ENCODE measurements around the gene TTC28. TPM values are rescaled to one million over a fixed set of nuclear protein-coding genes. Genes with fewer than 3 reads are reported as not detected.

The TTC28 gene
- total RNA-seq, 2 donors from 2014 or later: 0.40 to 1.9 TPM

- Mint-ChIP-seq H3K4me1 (peaks cover 2% of the 10 kb centered on the region), H3K4me3 (no peak overlapping the region), H3K27me3 (peaks cover 33% of the 10 kb centered on the region), H3K36me3 (ENCODE audit: low read depth) (no peaks in the 10 kb centered on the region), H3K27ac (no peak overlapping the region)
- H3K9me3 ChIP-seq (ENCODE audit: control insufficient read depth, low read length, poor library complexity, severe bottlenecking): no peaks in the 10 kb centered on the region
- ATAC-seq (no peak), DNase-seq (no peak)
These were observed 626.8 kb downstream of the TTC28 start for GRCh38 chr22:28052825-28053269.

GRCh38 chr22:28051787-28052356 is 627.8 kb downstream of the TTC28 start:
- Mint-ChIP-seq H3K4me3 (no peak overlapping the region), H3K27me3 (peaks cover 39% of the 10 kb centered on the region), H3K27ac (no peak overlapping the region), H3K36me3 (ENCODE audit: low read depth) (no peaks in the 10 kb centered on the region), H3K4me1 (peaks cover 2% of the 10 kb centered on the region)
- DNase-seq (no peak), ATAC-seq (no peak)
- H3K9me3 ChIP-seq (ENCODE audit: control insufficient read depth, low read length, poor library complexity, severe bottlenecking): no peaks in the 10 kb centered on the region

DNA sequence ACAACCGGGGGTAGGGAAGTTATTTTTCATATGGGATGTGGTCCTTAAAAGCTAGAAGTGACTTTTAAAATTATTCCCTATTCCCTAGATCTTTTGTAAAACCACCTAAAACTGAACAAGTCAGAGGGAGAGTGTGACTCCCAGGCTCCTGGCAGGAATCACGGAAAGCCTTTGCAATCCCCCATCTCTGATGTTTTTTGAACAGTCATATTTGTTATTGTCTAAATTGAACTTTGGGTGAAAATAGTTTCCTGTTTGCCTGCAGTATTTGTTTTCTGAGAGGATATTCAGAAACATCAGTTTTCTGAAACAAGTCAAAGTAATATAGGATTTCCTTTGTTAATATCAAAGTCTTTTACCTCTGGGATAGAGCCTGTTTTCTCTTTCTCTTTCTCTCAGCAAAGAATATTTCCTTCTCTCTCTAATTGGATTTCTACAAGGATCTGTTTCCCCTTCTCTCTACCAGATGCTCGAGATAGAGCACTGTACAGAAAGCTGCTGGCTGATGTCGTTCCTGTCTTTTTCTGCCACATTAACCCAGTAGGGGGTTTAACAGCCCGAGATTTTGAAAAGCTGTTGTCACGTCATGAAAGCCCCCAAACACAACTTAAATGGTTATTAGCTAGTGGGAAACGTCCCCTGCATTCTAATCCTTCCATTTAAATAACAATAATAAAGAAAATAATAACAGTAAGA is 628.4 kb downstream of the TTC28 start:
- Mint-ChIP-seq H3K4me3 (no peak overlapping the region), H3K4me1 (peaks cover 2% of the 10 kb centered on the region), H3K27ac (no peak overlapping the region), H3K36me3 (ENCODE audit: low read depth) (no peaks in the 10 kb centered on the region), H3K27me3 (peaks cover 39% of the 10 kb centered on the region)
- DNase-seq (no peak), ATAC-seq (no peak)
- no peaks in the 10 kb centered on the region for H3K9me3 ChIP-seq (ENCODE audit: control insufficient read depth, low read length, poor library complexity, severe bottlenecking)

- H3K9me3 ChIP-seq (ENCODE audit: control insufficient read depth, low read length, poor library complexity, severe bottlenecking): no peaks in the 10 kb centered on the region
- peaks cover 2% of the 10 kb centered on the region for H3K4me1 Mint-ChIP-seq
- no peak overlapping the region for H3K27ac Mint-ChIP-seq
- peaks cover 33% of the 10 kb centered on the region for H3K27me3 Mint-ChIP-seq
- H3K4me3 Mint-ChIP-seq: no peak overlapping the region
- DNase-seq (no peak), ATAC-seq (no peak)
- H3K36me3 Mint-ChIP-seq (ENCODE audit: low read depth): no peaks in the 10 kb centered on the region
These were observed 631.1 kb downstream of the TTC28 start for GRCh38 chr22:28048529-28048928.

GRCh38 chr22:28047740-28048139 is 631.9 kb downstream of the TTC28 start:
- peaks cover 33% of the 10 kb centered on the region for H3K27me3 Mint-ChIP-seq
- no peaks in the 10 kb centered on the region for H3K36me3 Mint-ChIP-seq (ENCODE audit: low read depth)
- H3K4me3 Mint-ChIP-seq: no peak overlapping the region

DNA sequence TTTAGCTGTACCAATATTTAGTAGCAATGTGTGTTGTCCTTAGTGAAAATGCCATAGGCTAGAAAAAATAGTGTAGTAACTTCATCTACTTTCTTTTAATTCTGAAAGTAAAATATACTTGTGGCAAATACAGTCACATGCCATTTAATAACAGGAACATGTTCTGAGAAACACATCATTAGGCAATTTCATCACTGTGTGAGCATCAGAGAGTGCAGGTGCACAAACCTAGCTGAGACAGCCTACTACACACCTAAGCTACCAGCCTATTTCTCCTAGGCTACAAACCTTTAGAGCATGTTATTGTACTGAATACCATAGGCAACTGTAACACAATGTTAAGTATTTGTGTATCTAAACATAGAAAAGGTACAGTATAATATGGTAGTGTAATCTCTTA is 633.5 kb downstream of the TTC28 start:
- no peaks in the 10 kb centered on the region for H3K36me3 Mint-ChIP-seq (ENCODE audit: low read depth)
- H3K4me1 Mint-ChIP-seq: peaks cover 2% of the 10 kb centered on the region
- no peak for ATAC-seq

More at GRCh38 chr22:28047740-28048139, 631.9 kb downstream of the TTC28 start:
- Mint-ChIP-seq H3K4me1 (peaks cover 2% of the 10 kb centered on the region), H3K27ac (no peak overlapping the region)
- H3K9me3 ChIP-seq (ENCODE audit: control insufficient read depth, low read length, poor library complexity, severe bottlenecking): no peaks in the 10 kb centered on the region
- no peak for ATAC-seq
- no peak for DNase-seq

GRCh38 chr22:28044546-28045173 is 635.0 kb downstream of the TTC28 start:
- Mint-ChIP-seq H3K27me3 (peaks cover 27% of the 10 kb centered on the region), H3K27ac (no peak overlapping the region), H3K4me3 (no peak overlapping the region), H3K36me3 (ENCODE audit: low read depth) (no peaks in the 10 kb centered on the region), H3K4me1 (peaks cover 2% of the 10 kb centered on the region)
- ATAC-seq (no peak), DNase-seq (no peak)
- H3K9me3 ChIP-seq (ENCODE audit: control insufficient read depth, low read length, poor library complexity, severe bottlenecking): no peaks in the 10 kb centered on the region

More for the DNA sequence above, 633.5 kb downstream of the TTC28 start:
- H3K9me3 ChIP-seq (ENCODE audit: control insufficient read depth, low read length, poor library complexity, severe bottlenecking): no peaks in the 10 kb centered on the region
- Mint-ChIP-seq H3K27me3 (peaks cover 33% of the 10 kb centered on the region), H3K4me3 (no peak overlapping the region), H3K27ac (no peak overlapping the region)
- no peak for DNase-seq

GRCh38 chr22:28043266-28043665 is 636.4 kb downstream of the TTC28 start:
- H3K27me3 Mint-ChIP-seq: peaks cover 15% of the 10 kb centered on the region

GRCh38 chr22:28034760-28035401 is 644.8 kb downstream of the TTC28 start:
- Mint-ChIP-seq H3K4me3 (no peak overlapping the region), H3K27me3 (peaks cover 30% of the 10 kb centered on the region), H3K4me1 (no peaks in the 10 kb centered on the region), H3K36me3 (ENCODE audit: low read depth) (peaks cover 5% of the 10 kb centered on the region), H3K27ac (no peak overlapping the region)
- H3K9me3 ChIP-seq (ENCODE audit: control insufficient read depth, low read length, poor library complexity, severe bottlenecking): no peaks in the 10 kb centered on the region
- ATAC-seq (no peak), DNase-seq (no peak)

More at GRCh38 chr22:28043266-28043665, 636.4 kb downstream of the TTC28 start:
- Mint-ChIP-seq H3K36me3 (ENCODE audit: low read depth) (no peaks in the 10 kb centered on the region), H3K4me1 (peaks cover 2% of the 10 kb centered on the region), H3K4me3 (no peak overlapping the region), H3K27ac (no peak overlapping the region)
- DNase-seq: no peak
- ATAC-seq: no peak
- H3K9me3 ChIP-seq (ENCODE audit: control insufficient read depth, low read length, poor library complexity, severe bottlenecking): no peaks in the 10 kb centered on the region

DNA sequence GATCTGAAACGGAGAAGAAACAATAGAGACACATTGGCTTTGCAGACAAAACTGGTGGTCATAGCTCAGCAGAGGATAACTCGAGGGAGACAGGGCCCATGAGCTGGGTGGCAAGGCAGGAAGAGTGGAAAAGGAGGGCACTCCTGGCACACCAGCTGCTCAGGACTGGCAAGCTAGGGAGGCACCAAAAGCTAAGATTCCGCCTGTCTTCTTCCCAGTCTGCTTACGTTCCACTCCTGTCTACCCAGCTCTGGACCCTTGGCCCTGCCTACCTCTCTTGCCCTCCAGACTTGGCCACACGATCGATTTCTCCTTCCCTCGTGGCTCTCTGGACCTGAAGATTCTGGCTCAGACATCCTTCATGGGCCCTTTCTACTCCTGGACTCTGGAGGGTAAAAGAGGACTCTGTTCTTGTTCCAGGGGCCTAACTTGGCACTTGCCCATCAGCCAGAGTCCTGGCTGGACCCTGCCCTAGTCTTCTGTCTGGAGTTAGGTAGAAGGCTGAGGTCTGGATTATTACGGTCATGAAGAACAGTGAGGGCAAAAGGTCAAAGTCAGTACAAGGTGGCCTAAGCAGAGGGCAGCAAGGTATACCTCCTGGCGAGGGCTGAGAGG is 645.4 kb downstream of the TTC28 start:
- H3K27me3 Mint-ChIP-seq: peaks cover 30% of the 10 kb centered on the region
- H3K4me3 Mint-ChIP-seq: no peak overlapping the region
- no peak overlapping the region for H3K27ac Mint-ChIP-seq
- H3K9me3 ChIP-seq (ENCODE audit: control insufficient read depth, low read length, poor library complexity, severe bottlenecking): no peaks in the 10 kb centered on the region
- peaks cover 5% of the 10 kb centered on the region for H3K36me3 Mint-ChIP-seq (ENCODE audit: low read depth)
- DNase-seq (no peak), ATAC-seq (no peak)
- no peaks in the 10 kb centered on the region for H3K4me1 Mint-ChIP-seq

- no peak for ATAC-seq
These were observed 646.8 kb downstream of the TTC28 start for GRCh38 chr22:28032861-28033260.

DNA sequence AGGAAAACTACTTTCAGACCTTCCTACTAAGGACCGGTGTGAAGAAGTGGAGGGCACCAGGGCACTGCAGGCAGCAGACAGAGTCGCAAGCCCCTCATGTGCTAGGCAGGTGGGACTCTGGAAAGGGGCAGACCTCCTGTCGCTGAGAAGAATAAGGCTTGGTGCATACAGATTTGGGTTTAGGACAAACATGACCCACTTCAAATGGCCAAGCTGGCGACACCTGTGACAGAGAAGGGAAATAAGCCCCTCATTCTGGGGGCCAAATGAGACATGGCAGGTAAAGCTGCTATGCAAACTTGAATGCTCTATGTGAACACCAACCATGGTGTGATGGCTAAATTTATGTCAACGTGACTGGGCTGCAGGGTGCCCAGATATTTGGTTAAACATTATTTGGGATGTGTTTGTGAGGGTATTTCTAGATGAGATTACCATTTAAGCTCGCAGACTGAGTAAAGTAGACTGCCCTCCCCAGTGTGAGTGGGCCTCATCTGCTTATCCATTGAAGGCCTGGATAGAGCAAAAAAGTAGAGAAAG is 648.2 kb downstream of the TTC28 start:
- DNase-seq (no peak), ATAC-seq (no peak)
- H3K27me3 Mint-ChIP-seq: peaks cover 30% of the 10 kb centered on the region
- no peaks in the 10 kb centered on the region for H3K9me3 ChIP-seq (ENCODE audit: control insufficient read depth, low read length, poor library complexity, severe bottlenecking)
- H3K4me1 Mint-ChIP-seq: no peaks in the 10 kb centered on the region
- no peak overlapping the region for H3K4me3 Mint-ChIP-seq
- H3K27ac Mint-ChIP-seq: no peak overlapping the region
- H3K36me3 Mint-ChIP-seq (ENCODE audit: low read depth): peaks cover 3% of the 10 kb centered on the region

More at GRCh38 chr22:28032861-28033260, 646.8 kb downstream of the TTC28 start:
- Mint-ChIP-seq H3K36me3 (ENCODE audit: low read depth) (peaks cover 5% of the 10 kb centered on the region), H3K4me1 (no peaks in the 10 kb centered on the region), H3K27ac (no peak overlapping the region), H3K4me3 (no peak overlapping the region), H3K27me3 (peaks cover 30% of the 10 kb centered on the region)
- H3K9me3 ChIP-seq (ENCODE audit: control insufficient read depth, low read length, poor library complexity, severe bottlenecking): no peaks in the 10 kb centered on the region
- no peak for DNase-seq

- Mint-ChIP-seq H3K36me3 (ENCODE audit: low read depth) (no peaks in the 10 kb centered on the region), H3K4me1 (no peaks in the 10 kb centered on the region), H3K27ac (no peak overlapping the region), H3K4me3 (no peak overlapping the region), H3K27me3 (peaks cover 25% of the 10 kb centered on the region)
- no peak for ATAC-seq
- DNase-seq: no peak
- no peaks in the 10 kb centered on the region for H3K9me3 ChIP-seq (ENCODE audit: control insufficient read depth, low read length, poor library complexity, severe bottlenecking)
These were observed 649.2 kb downstream of the TTC28 start for GRCh38 chr22:28030473-28030872.
